SU-DHL-6 (cell line): ENCODE measurements around the gene NREP.

ENCODE experiments used
- H2AFZ ChIP-seq: fragments of 200-600 bp; sonication (generic); 2 replicates; pipeline ENCODE4 v1.6.1; 2014; ENCODE audit warnings: low read depth, mild to moderate bottlenecking, moderate library complexity, mixed read lengths, antibody characterized with exemption, low read length; ENCODE audit not compliant: severe bottlenecking
- H3F3A ChIP-seq: fragments of 200-600 bp; shearing (Covaris generic); 2 replicates; pipeline ENCODE4 v1.6.0; 2016; ENCODE audit warnings: antibody characterized with exemption, mild to moderate bottlenecking; ENCODE audit not compliant: insufficient read depth
- H3K27ac ChIP-seq: fragments of 200-600 bp; sonication (generic); 2 replicates; pipeline ENCODE4 v1.5.1; 2016; ENCODE audit warnings: low read depth, mild to moderate bottlenecking, low read length, moderate library complexity, mixed read lengths
- H3K27me3 ChIP-seq: fragments of 200-600 bp; sonication (generic), shearing (Covaris generic); 2 replicates; pipeline ENCODE4 v1.6.0; 2014; ENCODE audit warnings: mild to moderate bottlenecking, low read length
- H3K36me3 ChIP-seq: fragments of 200-600 bp; sonication (generic); 2 replicates; pipeline ENCODE4 v1.6.1; 2014; ENCODE audit warnings: mild to moderate bottlenecking, low read length, mixed read lengths
- H3K4me2 ChIP-seq: fragments of 300-600, 200-600 bp; shearing (Covaris generic), sonication (generic); 2 replicates; pipeline ENCODE4 v1.6.0; 2014; ENCODE audit warnings: low read length, low read depth, mild to moderate bottlenecking; ENCODE audit not compliant: poor library complexity, severe bottlenecking
- H3K4me3 ChIP-seq: fragments of 200-600 bp; sonication (generic); 2 replicates; pipeline ENCODE4 v1.5.1; 2014; ENCODE audit warnings: antibody characterized with exemption, low read length, mild to moderate bottlenecking, mixed read lengths; ENCODE audit not compliant: insufficient read depth, poor library complexity, severe bottlenecking
- H3K79me2 ChIP-seq: fragments of 200-600 bp; sonication (generic); 2 replicates; pipeline ENCODE4 v1.6.1; 2014; ENCODE audit warnings: mild to moderate bottlenecking, low read length, moderate library complexity; ENCODE audit not compliant: insufficient read depth
- H3K9ac ChIP-seq: fragments of 200-600 bp; sonication (generic); 2 replicates; pipeline ENCODE4 v1.7.0; 2014; ENCODE audit warnings: mild to moderate bottlenecking, low read length
- H3K9me2 ChIP-seq: fragments of 200-600 bp; sonication (generic); replicated peaks from 2 replicates; pipeline ENCODE4 v1.6.1; 2014; ENCODE audit warnings: low read length; ENCODE audit not compliant: insufficient read depth
- H3K9me3 ChIP-seq: fragments of 200-600 bp; sonication (generic); 2 replicates; pipeline ENCODE4 v1.6.1; 2014; ENCODE audit warnings: low read length, mixed read lengths; ENCODE audit not compliant: insufficient read depth
- H4K20me1 ChIP-seq: fragments of 200-600 bp; sonication (generic); 2 replicates; pipeline ENCODE4 v1.6.1; 2014; ENCODE audit warnings: low read depth, mild to moderate bottlenecking, antibody characterized with exemption, low read length, moderate library complexity, mixed read lengths
- EZH2phosphoT487 ChIP-seq: fragments of 200-600 bp; sonication (generic), shearing (Covaris generic); conservative IDR thresholded peaks from 2 replicates; pipeline ENCODE4 v1.6.1; 2018; ENCODE audit warnings: mild to moderate bottlenecking, antibody characterized with exemption, low read length, moderate library complexity, mixed read lengths
- TF ChIP-seq, protein P1 (sequence below): fragments of 200-600 bp; sonication (generic); IDR thresholded peaks from one replicate; pipeline ENCODE4 v1.5.1; 2017; ENCODE audit warnings: antibody characterized with exemption, mild to moderate bottlenecking, low read length, moderate library complexity; ENCODE audit not compliant: insufficient read depth, poor library complexity, severe bottlenecking

The NREP gene

DNA sequence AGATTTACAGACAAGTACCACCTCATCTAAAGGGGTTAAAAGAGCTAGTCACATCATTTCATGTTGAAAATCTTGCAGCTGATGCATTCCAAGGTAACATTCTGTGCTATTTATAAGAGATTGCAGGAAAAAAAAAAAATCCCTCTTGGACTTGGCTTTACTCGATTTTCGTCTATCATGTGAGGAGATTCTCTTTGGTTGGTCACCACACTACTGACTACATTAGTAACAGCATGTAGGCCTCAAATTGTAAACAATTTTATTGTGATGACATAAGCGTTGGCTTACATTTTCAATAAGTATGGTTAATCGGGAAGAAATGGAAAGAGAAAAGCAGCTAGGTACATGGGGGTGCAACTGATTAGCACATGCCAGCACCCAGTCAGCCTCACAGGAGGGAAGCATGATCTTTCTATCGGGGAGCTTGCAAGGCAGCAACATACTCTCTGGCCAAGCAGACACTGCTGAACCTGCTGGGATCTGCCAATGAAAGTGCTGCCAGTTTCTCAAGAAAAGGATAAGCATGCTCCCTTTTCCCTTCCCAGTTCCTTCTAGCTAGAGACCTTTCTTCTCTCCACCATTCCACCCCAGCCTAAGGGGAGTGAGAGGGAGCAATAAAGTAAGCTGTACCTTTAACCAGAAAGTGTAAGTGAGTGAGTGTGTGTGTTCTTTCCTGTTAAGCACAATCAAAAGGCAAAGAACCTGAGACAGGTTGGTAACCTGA, 7.5 kb downstream of the NREP start:
- no peaks in the 10 kb centered on the region for H3K9me3 ChIP-seq
- H3K36me3 ChIP-seq, result 0 out of 2 replicates have a peak, but pooled peaks cover under 1% of the 10 kb centered on the region
- no peaks in the 10 kb centered on the region for H3K9me2 ChIP-seq
- H4K20me1 ChIP-seq, result no peaks in the 10 kb centered on the region
- H2AFZ ChIP-seq, result no peak overlapping the region
- no peak overlapping the region for H3K9ac ChIP-seq
- H3K27ac ChIP-seq, result no peak overlapping the region
- no peak overlapping the region for H3K4me2 ChIP-seq
- H3K79me2 ChIP-seq, result no peaks in the 10 kb centered on the region
- no peak overlapping the region for H3K4me3 ChIP-seq
- TF ChIP-seq, protein P1, sequence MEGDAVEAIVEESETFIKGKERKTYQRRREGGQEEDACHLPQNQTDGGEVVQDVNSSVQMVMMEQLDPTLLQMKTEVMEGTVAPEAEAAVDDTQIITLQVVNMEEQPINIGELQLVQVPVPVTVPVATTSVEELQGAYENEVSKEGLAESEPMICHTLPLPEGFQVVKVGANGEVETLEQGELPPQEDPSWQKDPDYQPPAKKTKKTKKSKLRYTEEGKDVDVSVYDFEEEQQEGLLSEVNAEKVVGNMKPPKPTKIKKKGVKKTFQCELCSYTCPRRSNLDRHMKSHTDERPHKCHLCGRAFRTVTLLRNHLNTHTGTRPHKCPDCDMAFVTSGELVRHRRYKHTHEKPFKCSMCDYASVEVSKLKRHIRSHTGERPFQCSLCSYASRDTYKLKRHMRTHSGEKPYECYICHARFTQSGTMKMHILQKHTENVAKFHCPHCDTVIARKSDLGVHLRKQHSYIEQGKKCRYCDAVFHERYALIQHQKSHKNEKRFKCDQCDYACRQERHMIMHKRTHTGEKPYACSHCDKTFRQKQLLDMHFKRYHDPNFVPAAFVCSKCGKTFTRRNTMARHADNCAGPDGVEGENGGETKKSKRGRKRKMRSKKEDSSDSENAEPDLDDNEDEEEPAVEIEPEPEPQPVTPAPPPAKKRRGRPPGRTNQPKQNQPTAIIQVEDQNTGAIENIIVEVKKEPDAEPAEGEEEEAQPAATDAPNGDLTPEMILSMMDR, result no peak
- no peak for TF ChIP-seq EZH2phosphoT487
- H3F3A ChIP-seq, result no peaks in the 10 kb centered on the region
- no peaks in the 10 kb centered on the region for H3K27me3 ChIP-seq

- H3F3A ChIP-seq, result no peaks in the 10 kb centered on the region
- no peaks in the 10 kb centered on the region for H3K9me2 ChIP-seq
- no peak overlapping the region for H3K9ac ChIP-seq
- TF ChIP-seq, protein P1, result no peak
- no peak for TF ChIP-seq EZH2phosphoT487
- H2AFZ ChIP-seq, result no peak overlapping the region
- H3K4me2 ChIP-seq, result no peak overlapping the region
- H3K27ac ChIP-seq, result no peak overlapping the region
- no peaks in the 10 kb centered on the region for H3K79me2 ChIP-seq
- H3K36me3 ChIP-seq, result no peaks in the 10 kb centered on the region
- no peaks in the 10 kb centered on the region for H3K9me3 ChIP-seq
- no peak overlapping the region for H3K4me3 ChIP-seq
- H4K20me1 ChIP-seq, result no peaks in the 10 kb centered on the region
- no peaks in the 10 kb centered on the region for H3K27me3 ChIP-seq
Measured at GRCh38 chr5:111748304-111748763, 8.7 kb downstream of the NREP start.

- H3K4me2 ChIP-seq, result no peak overlapping the region
- no peaks in the 10 kb centered on the region for H3K27me3 ChIP-seq
- no peak overlapping the region for H3K9ac ChIP-seq
- H2AFZ ChIP-seq, result no peak overlapping the region
- H3K9me3 ChIP-seq, result no peaks in the 10 kb centered on the region
- no peaks in the 10 kb centered on the region for H4K20me1 ChIP-seq
- H3K27ac ChIP-seq, result no peak overlapping the region
- H3K9me2 ChIP-seq, result no peaks in the 10 kb centered on the region
- no peak overlapping the region for H3K4me3 ChIP-seq
- H3K36me3 ChIP-seq, result no peaks in the 10 kb centered on the region
- H3K79me2 ChIP-seq, result no peaks in the 10 kb centered on the region
- TF ChIP-seq EZH2phosphoT487, result no peak
- TF ChIP-seq, protein P1, result no peak
- no peaks in the 10 kb centered on the region for H3F3A ChIP-seq
Measured at GRCh38 chr5:111747337-111747736, 9.7 kb downstream of the NREP start.
